ENCODE results near the gene DBNL. TPM values are rescaled to one million over a fixed set of nuclear protein-coding genes. Genes with fewer than 3 reads are reported as not detected.
A peak's percentile ranks its signal among the peaks of the same experiment; 100 is the strongest.

The DBNL gene
- total RNA-seq, 1 donor from 2014 or later: 47.5 TPM

DNA sequence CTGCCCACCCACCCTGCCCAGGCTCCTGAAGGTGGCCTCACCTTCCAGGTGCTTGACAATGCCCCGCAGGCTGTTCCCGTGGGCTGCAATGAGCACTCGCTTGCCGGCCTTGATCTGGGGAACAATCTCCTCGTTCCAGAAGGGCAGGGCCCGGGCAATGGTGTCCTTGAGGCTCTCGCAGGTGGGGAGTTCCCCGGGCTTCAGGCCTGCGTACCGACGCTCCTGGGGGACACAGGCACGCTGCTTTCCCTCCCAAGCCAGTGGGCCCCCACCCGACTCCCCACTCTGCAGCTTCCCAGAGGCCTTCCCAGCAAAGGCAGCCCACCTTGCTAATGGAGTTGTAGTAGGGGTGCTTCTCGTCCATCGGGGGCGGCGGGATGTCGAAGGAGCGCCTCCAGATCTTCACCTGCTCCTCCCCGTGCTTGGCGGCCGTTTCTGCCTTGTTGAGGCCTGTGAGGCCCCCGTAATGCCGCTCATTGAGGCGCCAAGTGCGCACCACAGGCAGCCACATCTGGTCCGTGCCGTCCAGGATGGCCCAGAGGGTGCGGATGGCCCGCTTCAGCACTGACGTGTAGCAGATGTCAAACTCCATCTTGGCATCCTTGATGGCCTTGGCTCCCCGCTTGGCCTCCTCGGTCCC, 20.4 kb downstream of the DBNL start:
- H3K4me1 Mint-ChIP-seq (ENCODE audit: unreplicated experiment): no peaks in the 10 kb centered on the region
- H3K9me3 Mint-ChIP-seq (ENCODE audit: unreplicated experiment): no peaks in the 10 kb centered on the region
- TF ChIP-seq, protein P1, sequence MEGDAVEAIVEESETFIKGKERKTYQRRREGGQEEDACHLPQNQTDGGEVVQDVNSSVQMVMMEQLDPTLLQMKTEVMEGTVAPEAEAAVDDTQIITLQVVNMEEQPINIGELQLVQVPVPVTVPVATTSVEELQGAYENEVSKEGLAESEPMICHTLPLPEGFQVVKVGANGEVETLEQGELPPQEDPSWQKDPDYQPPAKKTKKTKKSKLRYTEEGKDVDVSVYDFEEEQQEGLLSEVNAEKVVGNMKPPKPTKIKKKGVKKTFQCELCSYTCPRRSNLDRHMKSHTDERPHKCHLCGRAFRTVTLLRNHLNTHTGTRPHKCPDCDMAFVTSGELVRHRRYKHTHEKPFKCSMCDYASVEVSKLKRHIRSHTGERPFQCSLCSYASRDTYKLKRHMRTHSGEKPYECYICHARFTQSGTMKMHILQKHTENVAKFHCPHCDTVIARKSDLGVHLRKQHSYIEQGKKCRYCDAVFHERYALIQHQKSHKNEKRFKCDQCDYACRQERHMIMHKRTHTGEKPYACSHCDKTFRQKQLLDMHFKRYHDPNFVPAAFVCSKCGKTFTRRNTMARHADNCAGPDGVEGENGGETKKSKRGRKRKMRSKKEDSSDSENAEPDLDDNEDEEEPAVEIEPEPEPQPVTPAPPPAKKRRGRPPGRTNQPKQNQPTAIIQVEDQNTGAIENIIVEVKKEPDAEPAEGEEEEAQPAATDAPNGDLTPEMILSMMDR (IDR thresholded peaks at IDR 0.05; ENCODE audit: unreplicated experiment): no peak
- H3K36me3 Mint-ChIP-seq (ENCODE audit: low read depth, unreplicated experiment): peaks cover 8% of the 10 kb centered on the region
- peaks cover 12% of the 10 kb centered on the region for H3K27me3 Mint-ChIP-seq (ENCODE audit: unreplicated experiment)
- DNase-seq (ENCODE audit: low spot score): no peak
- H3K27ac Mint-ChIP-seq (ENCODE audit: unreplicated experiment): no peak overlapping the region
- no peak overlapping the region for H3K4me3 Mint-ChIP-seq (ENCODE audit: unreplicated experiment)

DNA sequence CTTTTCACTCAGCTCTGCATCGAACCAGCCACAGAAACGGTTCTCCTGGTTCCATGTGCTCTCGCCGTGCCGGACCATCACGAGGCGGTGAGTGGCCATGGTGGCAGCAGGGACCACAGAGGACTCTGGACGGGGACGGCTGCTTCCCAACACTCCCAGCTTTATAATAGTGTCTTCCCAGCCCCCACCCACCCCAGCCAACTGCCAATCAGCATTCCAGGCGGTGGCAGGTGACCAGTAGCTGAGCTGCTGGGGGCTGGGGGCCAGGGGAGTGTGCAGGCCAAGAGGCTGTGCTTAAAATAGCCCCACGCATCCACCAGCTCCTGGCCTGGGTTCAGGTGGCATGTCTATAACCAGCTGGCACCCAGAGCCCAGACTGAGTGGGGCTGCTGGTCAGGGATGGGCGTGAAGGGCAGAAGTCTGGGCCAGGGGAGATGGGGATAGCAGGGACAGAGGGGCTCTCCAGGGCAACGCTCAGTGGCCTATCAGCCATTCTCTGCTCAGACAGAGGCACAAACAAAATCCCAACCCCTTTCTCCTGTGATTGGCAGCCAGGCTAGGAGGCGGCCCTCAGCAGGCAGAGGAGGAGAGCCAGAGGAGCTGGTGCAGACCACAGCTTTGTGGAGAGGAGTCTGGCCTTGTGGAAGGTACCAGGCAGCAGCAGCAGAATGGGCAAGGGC, 21.1 kb downstream of the DBNL start, which contains the start of gene PGAM2:
TSS of gene PGAM2 (minus strand) at position 137 of the 680 bp plus-strand sequence. CDS start at position 99, 38 bp downstream.
- no peak for DNase-seq (ENCODE audit: low spot score)
- H3K27ac Mint-ChIP-seq (ENCODE audit: unreplicated experiment): no peak within 1 kb of the TSS
- peaks cover 12% of the 10 kb centered on the region for H3K27me3 Mint-ChIP-seq (ENCODE audit: unreplicated experiment)
- TF ChIP-seq, protein P1 (IDR thresholded peaks at IDR 0.05; ENCODE audit: unreplicated experiment): no peak
- no peaks in the 10 kb centered on the region for H3K4me1 Mint-ChIP-seq (ENCODE audit: unreplicated experiment)
- H3K9me3 Mint-ChIP-seq (ENCODE audit: unreplicated experiment): no peaks in the 10 kb centered on the region
- H3K4me3 Mint-ChIP-seq (ENCODE audit: unreplicated experiment): no peak within 1 kb of the TSS
- H3K36me3 Mint-ChIP-seq (ENCODE audit: low read depth, unreplicated experiment): peaks cover 4% of the 10 kb centered on the region

DNA sequence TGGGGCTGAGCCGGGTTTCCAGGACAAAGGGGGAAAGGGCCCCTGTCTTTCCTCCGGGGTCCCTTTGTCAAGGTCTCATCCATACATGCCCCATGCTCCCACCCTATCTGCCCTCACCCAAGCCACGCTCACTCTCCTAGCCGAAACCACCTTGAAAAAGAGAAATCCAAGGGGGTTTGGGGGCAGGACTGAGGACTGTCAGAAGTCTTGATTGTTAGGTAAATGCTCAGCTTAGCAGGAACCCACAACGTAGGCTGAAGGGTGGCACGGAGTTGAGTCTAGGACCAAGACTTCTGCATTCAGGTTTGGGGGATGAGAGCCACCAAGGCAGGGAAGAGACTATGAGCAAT, 21.6 kb downstream of the DBNL start:
- no peak overlapping the region for H3K27ac Mint-ChIP-seq (ENCODE audit: unreplicated experiment)

DNA sequence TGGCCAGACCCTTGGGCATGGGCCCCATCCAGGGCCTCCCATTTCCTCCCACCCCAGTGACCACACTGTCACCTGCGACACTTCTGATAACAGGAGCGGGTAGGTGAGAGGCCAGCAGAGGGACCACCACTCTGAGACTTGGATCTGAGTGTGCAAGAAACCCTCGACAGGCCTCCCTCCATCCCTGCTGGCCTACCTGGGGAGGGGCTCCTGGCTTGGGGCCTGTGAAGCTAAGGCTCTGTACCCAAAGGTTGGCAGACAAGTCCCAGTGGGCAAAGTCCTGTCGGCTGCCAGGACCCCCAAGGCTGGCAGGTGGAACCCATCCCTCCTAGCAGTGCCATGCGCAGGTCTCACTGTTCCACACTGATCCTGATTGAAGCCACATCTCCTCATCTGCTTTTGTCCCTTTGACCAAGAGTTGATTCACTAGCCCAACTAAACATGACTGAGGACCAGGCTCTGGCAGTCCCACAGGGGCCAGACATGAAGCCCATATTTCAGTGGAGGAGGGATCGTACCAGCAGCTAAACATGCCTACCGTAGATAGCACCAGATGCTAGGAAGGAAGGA, 22.1 kb downstream of the DBNL start:
- TF ChIP-seq, protein P1 (IDR thresholded peaks at IDR 0.05; ENCODE audit: unreplicated experiment): no peak
- no peak for DNase-seq (ENCODE audit: low spot score)
- no peaks in the 10 kb centered on the region for H3K9me3 Mint-ChIP-seq (ENCODE audit: unreplicated experiment)
- peaks cover 1% of the 10 kb centered on the region for H3K36me3 Mint-ChIP-seq (ENCODE audit: low read depth, unreplicated experiment)
- peak overlapping the region; percentile 54 for H3K27ac Mint-ChIP-seq (ENCODE audit: unreplicated experiment)
- H3K4me1 Mint-ChIP-seq (ENCODE audit: unreplicated experiment): no peaks in the 10 kb centered on the region
- peaks cover 9% of the 10 kb centered on the region for H3K27me3 Mint-ChIP-seq (ENCODE audit: unreplicated experiment)
- H3K4me3 Mint-ChIP-seq (ENCODE audit: unreplicated experiment): peak overlapping the region; percentile 29

More for the DNA sequence above, 21.6 kb downstream of the DBNL start:
- Mint-ChIP-seq H3K36me3 (ENCODE audit: low read depth, unreplicated experiment) (peaks cover 4% of the 10 kb centered on the region), H3K4me3 (ENCODE audit: unreplicated experiment) (no peak overlapping the region), H3K27me3 (ENCODE audit: unreplicated experiment) (peaks cover 12% of the 10 kb centered on the region), H3K4me1 (ENCODE audit: unreplicated experiment) (no peaks in the 10 kb centered on the region), H3K9me3 (ENCODE audit: unreplicated experiment) (no peaks in the 10 kb centered on the region)
- no peak for DNase-seq (ENCODE audit: low spot score)
- TF ChIP-seq, protein P1 (IDR thresholded peaks at IDR 0.05; ENCODE audit: unreplicated experiment): no peak
